GM12801 (cell line): ENCODE results near the gene CD81.

Experiments
- CTCF ChIP-seq: IDR thresholded peaks from one replicate; pipeline ENCODE4 v1.5.1; 2011; ENCODE audit warnings: control low read depth; ENCODE audit not compliant: insufficient read length; ENCODE audit errors: extremely low read depth

The CD81 gene

GRCh38 chr11:2376751-2377451 lies at the start of gene CD81:
TSS of gene CD81 (plus strand) at chr11:2377310. CDS start at chr11:2377550, 240 bp downstream.
- no peak for TF ChIP-seq CTCF

GRCh38 chr11:2328021-2328420 lies 49.1 kb upstream of the CD81 start:
- no peak for TF ChIP-seq CTCF

GRCh38 chr11:2328656-2329354 lies 48.3 kb upstream of the CD81 start:
- no peak for TF ChIP-seq CTCF

- TF ChIP-seq CTCF: no peak
These were observed 47.6 kb upstream of the CD81 start for GRCh38 chr11:2329551-2329950.

GRCh38 chr11:2330696-2331095 lies 46.4 kb upstream of the CD81 start:
- TF ChIP-seq CTCF: no peak

- TF ChIP-seq CTCF: no peak
These were observed 45.7 kb upstream of the CD81 start for GRCh38 chr11:2331404-2331803.

GRCh38 chr11:2342557-2342956 lies 34.6 kb upstream of the CD81 start:
- TF ChIP-seq CTCF: no peak
